Gastrocnemius medialis (tissue), 4 donors: ENCODE results near the gene PTBP2. TPM values are rescaled to one million over a fixed set of nuclear protein-coding genes. Genes with fewer than 3 reads are reported as not detected.
A peak's percentile ranks its signal among the peaks of the same experiment; 100 is the strongest.

Source experiments
- ATAC-seq, 2 donors: fragments of 150-250 bp; one replicate each; pipeline ENCODE4 v1.9.1; 2016
- DNase-seq, 2 donors: peaks; one replicate each; pipeline ENCODE4 v3.0.0-alpha.2; 2019
- H3K27ac ChIP-seq, 4 donors: fragments of 200-600 bp; sonication (generic); 1 replicate in 1 of 4; 2 replicates in 3 of 4; pipeline ENCODE4 v1.5.1; 2016 to 2018; ENCODE audit warnings: mild to moderate bottlenecking in 2 of 4, moderate library complexity in 1 of 4
- H3K27me3 ChIP-seq, 3 donors: fragments of 200-600 bp; sonication (generic) in 2 of 3; 1 replicate in 1 of 3; 2 replicates in 2 of 3; pipeline versions ENCODE4 v1.5.1 to v1.6.0; 2016 to 2019; ENCODE audit warnings: mild to moderate bottlenecking in 1 of 3, moderate library complexity in 1 of 3
- H3K36me3 ChIP-seq, 2 donors: fragments of 200-600 bp; sonication (generic) in 1 of 2; one replicate each; pipeline ENCODE4 v1.5.1; 2017 to 2018
- H3K4me1 ChIP-seq, 2 donors: fragments of 200-600 bp; sonication (generic) in 1 of 2; one replicate each; pipeline ENCODE4 v1.5.1; 2016 to 2017; ENCODE audit warnings: mild to moderate bottlenecking in 2 of 2
- H3K4me3 ChIP-seq, 4 donors: fragments of 200-600 bp; sonication (generic) in 3 of 4; 1 replicate in 1 of 4; 2 replicates in 3 of 4; pipeline ENCODE4 v1.5.1; 2016 to 2019; ENCODE audit warnings: mild to moderate bottlenecking in 2 of 4
- H3K9me3 ChIP-seq, 3 donors: fragments of 200-600 bp; sonication (generic) in 2 of 3; 1 replicate in 1 of 3; 2 replicates in 2 of 3; pipeline ENCODE4 v1.5.1; 2016 to 2019
- POLR2A ChIP-seq, 2 donors: fragments of 450-650 bp; IDR thresholded peaks; one replicate each; pipeline ENCODE4 v1.6.1; 2017; ENCODE audit warnings: antibody characterized with exemption in 2 of 2, mild to moderate bottlenecking in 2 of 2, moderate library complexity in 2 of 2
- in situ Hi-C, 4 donors: fragments of 200-750 bp; cut with MboI; loops; one replicate each; pipeline versions ENCODE4 v1.15.0 to v1.8.0; 2017; ENCODE audit warnings: low sequenced_read_pairs in 4 of 4
- intact Hi-C: fragments of 100-400 bp; cut with DNase I; formaldehyde crosslinking; loops from one replicate; pipeline ENCODE4 v1.15.1; 2023; ENCODE audit warnings: low total_unique reads
- total RNA-seq, 4 donors: library from RNA; depleted of rRNA; stranded (reverse); fragments of >200 nt; gene quantifications; one replicate each; pipeline versions ENCODE4 v1.1.0 to v1.2.3, GENCODE V29; 2016
- TF ChIP-seq, protein P1 (sequence below), 5 experiments: fragments of 450-650 bp in 3 of 5; fragments of 200-600 bp in 2 of 5; sonication (generic) in 2 of 5; IDR thresholded peaks in 4 of 5; conservative IDR thresholded peaks in 1 of 5; 1 replicate in 4 of 5; 2 replicates in 1 of 5; pipeline ENCODE4 v1.5.1; 2016 to 2019; ENCODE audit warnings: antibody characterized with exemption in 5 of 5, mild to moderate bottlenecking in 3 of 5, moderate library complexity in 3 of 5

Gene PTBP2
- total RNA-seq, 4 donors from 2014 or later = 21.4 to 33.0 (median 26.5) TPM

- DNase-seq (no peak), ATAC-seq (no peak)
- H3K4me3 ChIP-seq = no peak overlapping the region
- H3K27ac ChIP-seq = no peak overlapping the region
- intact Hi-C loops (no loop called here), in situ Hi-C loops (no loop called here)
- H3K27me3 ChIP-seq = no peaks in the 10 kb centered on the region
- no peaks in the 10 kb centered on the region for H3K9me3 ChIP-seq
- TF ChIP-seq POLR2A (IDR thresholded peaks at IDR 0.05) = no peak
- TF ChIP-seq, protein P1, sequence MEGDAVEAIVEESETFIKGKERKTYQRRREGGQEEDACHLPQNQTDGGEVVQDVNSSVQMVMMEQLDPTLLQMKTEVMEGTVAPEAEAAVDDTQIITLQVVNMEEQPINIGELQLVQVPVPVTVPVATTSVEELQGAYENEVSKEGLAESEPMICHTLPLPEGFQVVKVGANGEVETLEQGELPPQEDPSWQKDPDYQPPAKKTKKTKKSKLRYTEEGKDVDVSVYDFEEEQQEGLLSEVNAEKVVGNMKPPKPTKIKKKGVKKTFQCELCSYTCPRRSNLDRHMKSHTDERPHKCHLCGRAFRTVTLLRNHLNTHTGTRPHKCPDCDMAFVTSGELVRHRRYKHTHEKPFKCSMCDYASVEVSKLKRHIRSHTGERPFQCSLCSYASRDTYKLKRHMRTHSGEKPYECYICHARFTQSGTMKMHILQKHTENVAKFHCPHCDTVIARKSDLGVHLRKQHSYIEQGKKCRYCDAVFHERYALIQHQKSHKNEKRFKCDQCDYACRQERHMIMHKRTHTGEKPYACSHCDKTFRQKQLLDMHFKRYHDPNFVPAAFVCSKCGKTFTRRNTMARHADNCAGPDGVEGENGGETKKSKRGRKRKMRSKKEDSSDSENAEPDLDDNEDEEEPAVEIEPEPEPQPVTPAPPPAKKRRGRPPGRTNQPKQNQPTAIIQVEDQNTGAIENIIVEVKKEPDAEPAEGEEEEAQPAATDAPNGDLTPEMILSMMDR (IDR thresholded peaks at IDR 0.05 in 4 of 5, conservative IDR thresholded peaks at IDR 0.05 in 1 of 5) = no peak
- H3K4me1 ChIP-seq = no peaks in the 10 kb centered on the region
- no peaks in the 10 kb centered on the region for H3K36me3 ChIP-seq
These were observed 120.6 kb downstream of the PTBP2 start for GRCh38 chr1:96842215-96842614.

GRCh38 chr1:96843196-96843595 is 121.6 kb downstream of the PTBP2 start:
- intact Hi-C loops (no loop called here), in situ Hi-C loops (no loop called here)
- Histone ChIP-seq H3K4me3 (no peak overlapping the region), H3K36me3 (no peaks in the 10 kb centered on the region), H3K27me3 (no peaks in the 10 kb centered on the region), H3K27ac (no peak overlapping the region), H3K9me3 (no peaks in the 10 kb centered on the region), H3K4me1 (no peaks in the 10 kb centered on the region)
- TF ChIP-seq, protein P1 (IDR thresholded peaks at IDR 0.05 in 4 of 5, conservative IDR thresholded peaks at IDR 0.05 in 1 of 5) = no peak
- TF ChIP-seq POLR2A (IDR thresholded peaks at IDR 0.05) = no peak
- no peak for ATAC-seq
- no peak for DNase-seq

DNA sequence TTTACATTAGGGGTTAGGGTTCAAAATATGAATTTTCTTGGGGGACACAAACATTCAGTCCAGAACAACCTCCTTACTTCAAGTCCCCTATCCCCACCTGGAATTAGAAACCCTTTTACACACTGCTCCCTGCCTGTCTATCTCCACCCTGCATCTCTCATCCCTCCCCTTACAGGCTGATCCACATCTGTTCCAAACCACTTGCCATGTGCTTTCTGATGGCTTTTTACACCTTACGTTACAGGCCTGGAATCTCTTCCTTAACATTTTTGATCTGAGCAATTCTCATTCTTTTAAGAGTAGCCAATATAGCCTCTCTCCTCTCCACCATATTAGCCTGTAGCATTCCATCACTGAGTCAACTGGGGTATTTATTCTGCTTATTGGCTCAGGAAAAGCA is 122.0 kb downstream of the PTBP2 start:
- intact Hi-C loops = no loop called here
- H3K9me3 ChIP-seq = no peaks in the 10 kb centered on the region
- in situ Hi-C loops = no loop called here

DNA sequence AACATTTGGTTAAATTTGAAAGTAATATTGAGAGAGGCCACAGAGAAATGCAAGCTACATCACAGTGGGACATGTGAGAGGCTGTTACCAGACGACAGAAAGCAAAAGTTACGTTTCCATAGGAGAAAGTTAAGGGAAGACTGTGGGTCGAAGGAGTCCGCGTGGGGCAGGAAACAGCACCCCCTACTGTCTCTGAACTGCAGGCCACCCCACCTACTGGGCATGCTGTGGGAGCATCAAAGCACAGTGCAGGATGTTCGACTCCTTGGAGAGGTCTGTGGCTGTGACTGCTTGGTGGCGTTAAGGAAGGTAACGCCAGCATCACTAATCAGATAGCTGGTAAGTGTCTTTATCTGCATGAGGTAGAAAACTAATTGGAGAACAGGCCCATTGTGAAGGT is 123.9 kb downstream of the PTBP2 start:
- TF ChIP-seq POLR2A (IDR thresholded peaks at IDR 0.05) = no peak
- TF ChIP-seq, protein P1 (IDR thresholded peaks at IDR 0.05 in 4 of 5, conservative IDR thresholded peaks at IDR 0.05 in 1 of 5) = peak; percentile 22 to 55 (median 40)
- no peak overlapping the region for H3K4me3 ChIP-seq
- ATAC-seq (peak in 1 of 2 donors; percentile 55), DNase-seq (no peak)
- H3K36me3 ChIP-seq = no peaks in the 10 kb centered on the region
- no peaks in the 10 kb centered on the region for H3K27me3 ChIP-seq
- H3K27ac ChIP-seq = no peak overlapping the region
- in situ Hi-C loops = no loop called here
- no peaks in the 10 kb centered on the region for H3K9me3 ChIP-seq
- intact Hi-C loops = loop anchor here (5.0 kb wide), 1 partner anchor 608 kb away; no protein-coding TSS in a partner anchor
- no peaks in the 10 kb centered on the region for H3K4me1 ChIP-seq

More for the DNA sequence above, 122.0 kb downstream of the PTBP2 start:
- Histone ChIP-seq H3K27ac (no peak overlapping the region), H3K27me3 (no peaks in the 10 kb centered on the region), H3K4me3 (no peak overlapping the region), H3K4me1 (no peaks in the 10 kb centered on the region), H3K36me3 (no peaks in the 10 kb centered on the region)
- no peak for DNase-seq
- TF ChIP-seq POLR2A (IDR thresholded peaks at IDR 0.05) = no peak
- TF ChIP-seq, protein P1 (IDR thresholded peaks at IDR 0.05 in 4 of 5, conservative IDR thresholded peaks at IDR 0.05 in 1 of 5) = no peak
- no peak for ATAC-seq

- Histone ChIP-seq H3K27me3 (no peaks in the 10 kb centered on the region), H3K4me1 (no peaks in the 10 kb centered on the region), H3K9me3 (no peaks in the 10 kb centered on the region), H3K4me3 (no peak overlapping the region), H3K36me3 (no peaks in the 10 kb centered on the region), H3K27ac (no peak overlapping the region)
- TF ChIP-seq, protein P1 (IDR thresholded peaks at IDR 0.05 in 4 of 5, conservative IDR thresholded peaks at IDR 0.05 in 1 of 5) = no peak
- TF ChIP-seq POLR2A (IDR thresholded peaks at IDR 0.05) = no peak
- intact Hi-C loops = no loop called here
- DNase-seq = no peak
- in situ Hi-C loops = no loop called here
- no peak for ATAC-seq
These were observed 140.3 kb downstream of the PTBP2 start for GRCh38 chr1:96861836-96862235.
